ENCODE results near the gene SMAP2. TPM values are rescaled to one million over a fixed set of nuclear protein-coding genes. Genes with fewer than 3 reads are reported as not detected.

SMAP2 gene
- total RNA-seq, 1 experiment from 2014 or later, result 11.6 TPM

- DNase-seq (ENCODE audit: extremely low read depth, low read depth), result no peak
Observed at GRCh38 chr1:40462956-40463590, 89.5 kb downstream of the SMAP2 start.

- no peak for DNase-seq (ENCODE audit: extremely low read depth, low read depth)
Observed at GRCh38 chr1:40469327-40469726, 95.8 kb downstream of the SMAP2 start.

Other genes starting within 250 kb of the SMAP2 start
- 10.9 and 11.7 TPM in 2 replicates for gene RLF, start 212.3 kb upstream of the SMAP2 start, total RNA-seq (2014; rRNA removed; shearing (Covaris generic))
- not detected in 2 replicates for gene TMCO2, start 125.8 kb upstream of the SMAP2 start, total RNA-seq (2014; rRNA removed; shearing (Covaris generic))
- gene ZMPSTE24, start 115.5 kb upstream of the SMAP2 start, total RNA-seq (2014; rRNA removed; shearing (Covaris generic)), result 91.7 and 92.2 TPM in 2 replicates
- gene COL9A2, start 56.4 kb upstream of the SMAP2 start, total RNA-seq (2014; rRNA removed; shearing (Covaris generic)), result 0.50 and 0.61 TPM in 2 replicates
- gene ZFP69B, start 76.7 kb downstream of the SMAP2 start, total RNA-seq (2014; rRNA removed; shearing (Covaris generic)), result 8.9 and 12.2 TPM in 2 replicates
- gene ZFP69, start 103.6 kb downstream of the SMAP2 start, total RNA-seq (2014; rRNA removed; shearing (Covaris generic)), result 5.1 and 6.0 TPM in 2 replicates
- gene EXO5, start 135.0 kb downstream of the SMAP2 start, total RNA-seq (2014; rRNA removed; shearing (Covaris generic)), result 3.3 and 3.9 TPM in 2 replicates
- 3.4 and 4.9 TPM in 2 replicates for gene ZNF684, start 157.9 kb downstream of the SMAP2 start, total RNA-seq (2014; rRNA removed; shearing (Covaris generic))